ENCODE measurements around the gene BAZ1B.
"Not testable (repeated sequence)": the region's sequence is repeated elsewhere in the genome, so short reads cannot be mapped to it uniquely, and the experiment has no call there.

GRCh38 chr7:73410541-73411131 is 111.5 kb downstream of the BAZ1B start:
- TF ChIP-seq CTCF, POLR2A (IDR thresholded peaks at IDR 0.05): not testable (repeated sequence)

Data from ovary (tissue), 3 donors.